HG03571 (cell line): ENCODE measurements around the gene DRC7.

Source experiments
- ATAC-seq: cut with Tn5 transposase; IDR thresholded peaks from one replicate; pipeline ENCODE4 v1.9.1; 2021; ENCODE audit not compliant: unreplicated experiment

DRC7 gene

DNA sequence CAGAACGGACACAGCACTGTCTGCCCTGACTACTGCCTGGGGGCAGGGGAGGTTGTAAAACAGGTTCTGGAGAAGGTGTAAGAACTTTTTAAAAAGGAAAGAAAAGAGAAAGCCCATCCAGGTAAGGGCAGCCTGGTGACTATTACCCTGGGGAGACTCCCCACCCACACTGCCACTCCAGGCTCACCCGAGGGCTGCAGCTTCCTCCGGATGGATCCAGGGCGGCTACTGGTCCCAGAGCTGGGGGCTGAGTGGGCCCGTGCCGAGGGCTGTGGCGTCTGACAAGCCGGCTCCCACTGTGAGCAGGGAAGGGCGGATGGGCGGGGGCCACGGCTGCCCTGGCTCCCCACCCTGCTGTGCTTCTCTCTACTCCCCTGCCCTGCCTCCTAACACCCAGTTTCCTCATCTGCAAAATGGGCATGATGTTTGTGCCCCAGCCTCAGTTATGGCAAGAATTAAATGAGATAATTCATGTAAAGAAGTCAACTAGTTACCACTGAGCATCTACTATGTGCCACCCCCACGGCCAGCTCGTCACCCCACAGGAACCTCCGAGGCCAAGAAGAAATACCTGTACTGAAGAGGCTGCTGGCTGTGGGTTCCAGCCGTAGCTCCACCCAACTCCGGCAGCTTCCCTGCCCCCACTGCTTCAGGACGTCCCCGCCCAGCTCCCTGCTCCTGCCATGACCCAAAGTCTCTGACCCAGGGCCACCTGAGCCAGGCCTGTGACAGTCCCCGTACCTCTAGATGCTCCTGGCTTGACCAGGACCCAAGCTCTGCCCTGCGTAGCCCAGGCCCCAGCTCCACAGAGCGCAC lies 65.1 kb downstream of the DRC7 start:
- ATAC-seq = no peak

DNA sequence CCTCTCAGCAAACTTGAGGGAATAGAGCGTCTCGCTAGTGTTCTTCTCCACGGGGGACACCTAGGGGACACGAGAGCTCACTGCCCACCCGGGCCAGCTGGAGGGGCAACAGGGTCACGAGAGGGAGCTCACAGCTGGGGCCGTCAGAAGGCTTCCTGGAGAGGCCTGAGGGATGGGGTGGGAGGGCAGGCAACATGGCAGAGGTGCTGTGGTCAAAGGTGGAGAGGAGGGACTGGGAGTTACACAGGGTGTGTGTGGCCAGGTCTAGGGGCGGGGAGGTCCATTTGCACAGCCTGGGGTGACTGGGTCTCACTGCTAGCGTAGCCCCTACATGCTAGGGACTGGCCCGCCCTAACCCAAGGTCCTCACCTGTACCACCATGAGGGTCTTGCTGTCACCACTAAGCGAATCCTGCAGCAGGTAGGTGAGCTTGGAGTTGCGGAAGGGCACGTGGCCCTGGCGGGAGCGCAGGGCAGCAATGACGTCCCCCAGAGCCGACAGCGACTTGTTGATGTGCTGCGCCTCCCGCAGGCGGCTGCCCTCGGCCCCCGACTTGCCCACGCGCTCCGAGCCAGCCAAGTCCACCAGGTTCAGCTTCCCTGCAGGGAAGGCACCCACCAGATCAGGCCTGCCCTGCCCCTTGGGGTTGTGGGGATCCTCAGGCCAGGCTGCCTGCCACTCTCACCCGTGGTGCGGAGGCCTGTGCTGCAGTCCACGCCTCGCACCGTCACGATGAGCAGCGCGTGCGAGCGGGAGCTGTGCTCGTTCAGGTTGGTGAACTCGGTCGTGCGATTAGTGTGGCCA lies 66.0 kb downstream of the DRC7 start:
- no peak for ATAC-seq

GRCh38 chr16:57761301-57761700 lies 66.7 kb downstream of the DRC7 start:
- no peak for ATAC-seq

DNA sequence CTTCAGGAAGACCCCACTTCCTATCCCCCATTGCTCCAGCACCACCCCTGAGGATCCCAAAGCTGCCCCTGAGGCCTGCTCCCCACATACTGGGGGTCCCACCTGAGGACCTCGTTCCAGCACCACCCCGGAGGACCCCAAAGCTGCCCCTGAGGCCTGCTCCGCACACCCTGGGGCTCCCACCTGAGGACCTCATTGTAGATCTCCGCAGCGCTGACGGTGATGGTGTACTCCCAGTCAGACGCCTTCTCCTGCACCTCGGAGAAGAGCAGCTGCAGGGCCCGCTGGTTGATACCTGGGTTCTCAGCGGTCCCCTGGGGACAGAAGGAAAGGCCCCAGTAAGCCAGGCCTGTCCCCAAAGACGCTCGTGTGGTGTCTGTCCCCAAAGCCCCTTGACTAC lies 67.4 kb downstream of the DRC7 start:
- ATAC-seq = no peak

DNA sequence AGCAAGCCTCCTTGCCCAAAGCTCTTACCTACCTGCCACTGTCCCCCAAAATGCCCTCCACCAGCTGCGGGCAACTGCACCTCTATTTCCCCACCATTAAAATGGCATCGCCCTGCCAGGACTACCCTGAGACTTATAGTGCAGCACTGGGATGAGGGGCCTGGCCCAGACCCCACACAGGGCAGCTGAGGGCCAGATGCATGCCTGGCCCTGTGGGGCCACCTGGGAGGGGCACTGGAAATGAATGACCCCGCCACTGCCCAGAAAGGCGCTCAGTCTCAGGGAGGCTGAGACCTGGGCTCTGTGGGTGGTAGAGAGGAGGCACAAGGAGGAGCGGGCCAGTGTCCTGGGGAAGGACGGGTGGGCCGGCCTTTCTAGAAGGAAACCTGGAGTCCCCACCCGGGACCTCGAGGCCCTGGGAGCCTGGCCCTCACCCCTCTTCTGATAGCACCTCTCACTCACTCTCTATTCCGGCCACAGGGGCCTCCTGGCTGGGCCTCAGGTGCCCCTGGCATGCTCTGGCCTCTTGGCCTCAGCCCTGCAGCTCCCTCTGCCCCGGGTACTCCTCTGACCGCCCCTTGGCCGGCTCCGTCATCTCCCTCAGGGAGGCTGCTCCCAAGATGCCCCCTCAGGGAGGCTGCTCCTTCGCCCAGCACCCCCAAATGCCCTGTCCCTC lies 67.9 kb downstream of the DRC7 start:
- ATAC-seq = no peak

- ATAC-seq = no peak
Measured at GRCh38 chr16:57763285-57764005, 68.8 kb downstream of the DRC7 start.

GRCh38 chr16:57764006-57764340 lies 69.4 kb downstream of the DRC7 start:
- ATAC-seq = no peak

GRCh38 chr16:57764341-57765159 lies 69.9 kb downstream of the DRC7 start:
- ATAC-seq = no peak

DNA sequence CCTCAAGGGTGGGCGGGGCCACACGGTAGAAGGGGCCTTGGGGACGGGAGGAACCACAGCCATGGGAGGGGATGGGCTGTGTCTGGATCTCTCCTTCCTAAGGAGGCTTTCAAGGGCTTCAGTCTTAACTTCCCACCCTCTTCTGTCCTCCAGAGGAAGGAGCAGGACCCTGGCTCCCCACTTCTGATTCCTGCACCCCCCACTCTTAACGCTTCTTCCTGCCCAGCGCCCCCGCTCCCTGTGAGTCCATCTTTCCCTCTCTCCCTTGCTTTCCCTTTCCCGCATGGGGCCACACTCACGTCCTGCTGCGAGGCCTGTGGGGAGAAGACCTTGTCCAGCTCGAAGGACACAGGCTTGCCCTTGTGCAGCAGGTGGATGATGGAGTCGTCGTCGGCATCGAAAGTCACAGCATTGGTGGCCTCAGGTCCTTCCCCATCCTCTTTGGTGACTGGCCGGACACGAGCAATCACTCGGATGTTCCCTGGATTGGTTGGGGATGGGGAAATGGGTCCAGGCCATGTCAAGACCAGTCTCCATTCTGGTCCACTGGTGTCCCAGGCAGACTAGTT lies 70.6 kb downstream of the DRC7 start:
- ATAC-seq = no peak

DNA sequence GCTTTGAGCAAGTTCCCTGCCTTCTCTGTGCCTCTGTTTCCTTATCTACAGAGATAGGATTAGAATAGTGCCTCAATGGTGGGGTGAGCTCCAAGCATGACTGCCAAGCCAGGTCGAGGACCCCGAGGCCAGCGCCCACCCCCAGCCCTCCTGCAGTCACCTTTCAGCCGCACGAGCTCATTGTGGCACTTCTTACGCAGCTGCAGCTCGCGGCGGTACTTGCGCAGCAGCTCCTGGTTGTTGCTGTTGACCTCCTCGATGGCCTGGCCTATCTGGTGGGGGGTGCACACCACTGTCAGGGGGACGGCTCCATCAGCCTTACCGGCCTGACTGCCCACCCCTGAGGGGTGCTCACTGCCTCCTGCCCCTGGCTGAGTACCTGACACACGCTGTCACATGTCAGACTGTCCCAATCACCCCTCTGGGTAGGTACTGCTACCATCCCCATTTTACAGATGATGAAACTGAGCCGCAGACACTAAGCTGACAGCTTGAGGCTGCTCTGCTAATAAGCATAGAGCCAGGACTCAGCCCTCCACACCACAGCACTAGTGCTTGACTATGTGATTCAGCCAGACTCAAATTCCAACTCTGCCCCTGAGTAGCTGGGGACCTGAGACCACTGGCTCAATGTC lies 72.2 kb downstream of the DRC7 start:
- no peak for ATAC-seq

- ATAC-seq = no peak
Measured at GRCh38 chr16:57769541-57770145, 75.0 kb downstream of the DRC7 start.

- no peak for ATAC-seq
Measured at GRCh38 chr16:57770361-57770760, 75.8 kb downstream of the DRC7 start.

DNA sequence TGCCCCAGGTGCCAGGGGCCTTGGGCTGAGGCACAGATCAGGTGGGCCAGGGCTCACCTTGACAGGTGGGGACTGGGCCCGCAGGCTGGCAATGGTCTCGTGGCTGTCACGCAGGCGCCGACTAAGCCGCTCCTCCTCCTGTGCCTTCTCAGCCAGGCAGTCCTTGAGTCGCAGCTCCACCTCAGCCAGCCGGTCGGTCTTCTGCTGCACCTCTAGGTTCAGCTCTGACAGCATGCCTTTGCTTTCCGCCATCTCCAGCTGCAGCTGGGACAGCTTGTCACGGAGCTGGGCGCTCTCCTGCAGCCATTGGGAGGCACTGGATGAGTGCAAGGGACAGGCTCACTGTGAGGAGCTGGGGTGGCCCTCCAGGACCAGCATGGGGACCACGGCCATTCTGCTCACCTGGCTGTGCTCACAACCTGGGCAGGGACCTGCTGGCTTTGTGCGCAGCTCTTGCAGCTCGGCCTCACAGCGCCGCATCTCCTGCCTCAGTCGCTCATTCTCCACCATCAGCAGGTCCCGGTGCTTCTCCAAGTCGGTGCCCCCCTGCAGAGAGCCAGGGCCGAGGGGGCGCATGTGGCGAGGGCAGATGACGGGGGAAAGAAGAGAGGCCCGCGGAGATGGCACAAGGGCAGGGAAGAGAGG lies 76.7 kb downstream of the DRC7 start:
- ATAC-seq = no peak

GRCh38 chr16:57773019-57773418 lies 78.4 kb downstream of the DRC7 start:
- ATAC-seq = no peak

GRCh38 chr16:57773655-57774295 lies 79.2 kb downstream of the DRC7 start:
- ATAC-seq = no peak

GRCh38 chr16:57774705-57775285 lies 80.2 kb downstream of the DRC7 start:
- no peak for ATAC-seq

DNA sequence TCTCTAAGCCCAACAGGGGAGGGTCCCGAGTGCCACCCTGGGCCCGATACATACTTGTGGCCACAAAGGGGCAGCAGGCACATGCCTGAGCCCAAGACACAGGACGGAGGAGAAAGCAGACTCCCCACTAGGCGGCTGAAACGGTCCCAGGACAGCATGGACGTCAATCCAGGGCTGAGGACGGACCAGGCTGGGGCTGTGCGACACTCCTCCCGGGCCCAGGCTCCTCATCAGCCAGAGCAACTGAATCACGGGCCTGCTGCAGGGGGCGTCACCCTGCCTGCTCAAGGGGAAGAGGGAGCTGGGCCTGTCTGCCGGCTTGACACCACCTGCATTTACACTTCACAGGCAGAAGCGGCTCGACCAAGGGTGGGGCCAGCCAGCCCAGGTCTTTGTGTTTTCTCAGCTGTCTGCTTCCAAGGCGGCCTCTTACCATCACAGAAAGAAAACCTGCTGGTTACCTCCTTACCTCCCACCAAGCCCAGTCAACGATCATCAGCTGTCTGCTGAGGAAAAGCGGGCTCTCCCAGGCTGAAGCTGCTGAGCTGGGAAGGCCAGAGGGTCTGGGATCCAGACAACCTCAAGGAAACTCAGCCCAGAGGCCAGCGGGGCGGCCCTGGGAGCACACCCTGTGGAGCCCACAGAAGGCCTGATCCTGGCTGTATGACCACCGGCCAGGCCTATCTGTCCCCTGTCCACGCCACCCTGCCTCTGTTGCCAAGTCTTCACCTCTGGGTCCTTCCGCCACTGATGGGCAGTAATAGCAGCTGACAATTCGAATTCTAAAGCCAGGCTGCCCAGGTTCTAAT lies 81.3 kb downstream of the DRC7 start:
- no peak for ATAC-seq
